Stimulated activated CD8-positive, alpha-beta memory T cell treated with anti-CD3 and anti-CD28 coated beads, Interleukin-12 subunit alpha, Interleukin-12 subunit beta, amount 100 ng/mL, for 24 hours (primary cell): ENCODE measurements around the gene C20orf141.
"Not testable (repeated sequence)": the region's sequence is repeated elsewhere in the genome, so short reads cannot be mapped to it uniquely, and the experiment has no call there.

ENCODE experiments used
- DNase-seq: peaks from one replicate; pipeline ENCODE4 v3.0.0-alpha.2; 2020; ENCODE audit errors: extremely low read depth

Gene C20orf141

GRCh38 chr20:2814587-2815051, at the start of gene C20orf141:
TSS of gene C20orf141 (plus strand) at chr20:2814987. CDS start at chr20:2815185, 198 bp downstream.
- DNase-seq: no peak

- DNase-seq: no peak
Measured at GRCh38 chr20:2767768-2768631, 46.8 kb upstream of the C20orf141 start.

- no peak for DNase-seq
Measured at GRCh38 chr20:2768632-2769015, 46.2 kb upstream of the C20orf141 start.

- DNase-seq: not testable (repeated sequence)
Measured at GRCh38 chr20:2770091-2770490, 44.7 kb upstream of the C20orf141 start.

- no peak for DNase-seq
Measured at GRCh38 chr20:2771631-2772080, 43.1 kb upstream of the C20orf141 start.

GRCh38 chr20:2773812-2774211, 41.0 kb upstream of the C20orf141 start:
- no peak for DNase-seq

- DNase-seq: no peak
Measured at GRCh38 chr20:2775139-2775538, 39.6 kb upstream of the C20orf141 start.

GRCh38 chr20:2778602-2779321, 36.0 kb upstream of the C20orf141 start:
- DNase-seq: no peak

- no peak for DNase-seq
Measured at GRCh38 chr20:2780948-2781347, 33.8 kb upstream of the C20orf141 start.

GRCh38 chr20:2783908-2784566, 30.8 kb upstream of the C20orf141 start:
- no peak for DNase-seq

- DNase-seq: no peak
Measured at GRCh38 chr20:2793471-2793870, 21.3 kb upstream of the C20orf141 start.

GRCh38 chr20:2794202-2794748, 20.5 kb upstream of the C20orf141 start:
- DNase-seq: no peak

- DNase-seq: no peak
Measured at GRCh38 chr20:2794866-2795447, 19.8 kb upstream of the C20orf141 start.

- DNase-seq: no peak
Measured at GRCh38 chr20:2795451-2795850, 19.3 kb upstream of the C20orf141 start.

- DNase-seq: no peak
Measured at GRCh38 chr20:2796011-2796660, 18.7 kb upstream of the C20orf141 start.

- no peak for DNase-seq
Measured at GRCh38 chr20:2797136-2797983, 17.4 kb upstream of the C20orf141 start.

- no peak for DNase-seq
Measured at GRCh38 chr20:2798095-2798805, 16.5 kb upstream of the C20orf141 start.

GRCh38 chr20:2798814-2799213, 16.0 kb upstream of the C20orf141 start:
- no peak for DNase-seq

GRCh38 chr20:2799271-2799670, 15.5 kb upstream of the C20orf141 start:
- DNase-seq: no peak
